ENCODE results near the gene PCDH9. TPM values are rescaled to one million over a fixed set of nuclear protein-coding genes. Genes with fewer than 3 reads are reported as not detected.

Gene PCDH9
- total RNA-seq, 1 donor from 2014 or later = 0.40 TPM

DNA sequence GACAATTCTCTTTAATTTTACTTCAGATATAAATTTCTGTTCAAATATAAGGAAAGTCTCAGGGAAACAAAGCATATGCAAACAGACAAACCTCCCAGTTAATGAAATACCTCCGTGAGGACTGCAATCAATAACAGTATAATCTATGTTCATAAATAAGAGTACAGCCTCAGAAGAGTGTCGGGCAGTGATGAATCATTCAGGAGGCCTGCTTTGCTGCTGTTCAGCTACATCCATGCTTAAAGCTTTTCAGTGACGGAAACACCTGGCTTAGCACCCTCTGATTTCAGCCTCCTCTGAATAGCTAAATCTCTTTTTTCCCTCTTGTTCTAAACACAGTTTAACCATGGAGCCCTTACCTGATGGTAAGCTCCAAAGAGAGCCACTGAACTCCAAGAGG, 69.0 kb downstream of the PCDH9 start:
- H3K4me3 ChIP-seq (ENCODE audit: low read depth, low read length) = no peak overlapping the region
- DNase-seq (ENCODE audit: low read depth) = no peak

GRCh38 chr13:67158903-67159302, 71.2 kb downstream of the PCDH9 start:
- no peak for DNase-seq (ENCODE audit: low read depth)
- no peak overlapping the region for H3K4me3 ChIP-seq (ENCODE audit: low read depth, low read length)
- TF ChIP-seq CTCF (conservative IDR thresholded peaks at IDR 0.05; ENCODE audit: low read depth, low read length) = no peak

More for the DNA sequence above, 69.0 kb downstream of the PCDH9 start:
- no peak for TF ChIP-seq CTCF (conservative IDR thresholded peaks at IDR 0.05; ENCODE audit: low read depth, low read length)

GRCh38 chr13:67156723-67157060, 73.4 kb downstream of the PCDH9 start:
- no peak for DNase-seq (ENCODE audit: low read depth)
- TF ChIP-seq CTCF (conservative IDR thresholded peaks at IDR 0.05; ENCODE audit: low read depth, low read length) = no peak
- H3K4me3 ChIP-seq (ENCODE audit: low read depth, low read length) = no peak overlapping the region

- no peak overlapping the region for H3K4me3 ChIP-seq (ENCODE audit: low read depth, low read length)
- no peak for TF ChIP-seq CTCF (conservative IDR thresholded peaks at IDR 0.05; ENCODE audit: low read depth, low read length)
- DNase-seq (ENCODE audit: low read depth) = no peak
Measured at GRCh38 chr13:67155898-67156722, 74.0 kb downstream of the PCDH9 start.

- no peak overlapping the region for H3K4me3 ChIP-seq (ENCODE audit: low read depth, low read length)
- no peak for TF ChIP-seq CTCF (conservative IDR thresholded peaks at IDR 0.05; ENCODE audit: low read depth, low read length)
- DNase-seq (ENCODE audit: low read depth) = no peak
Measured at GRCh38 chr13:67152085-67152484, 78.1 kb downstream of the PCDH9 start.

DNA sequence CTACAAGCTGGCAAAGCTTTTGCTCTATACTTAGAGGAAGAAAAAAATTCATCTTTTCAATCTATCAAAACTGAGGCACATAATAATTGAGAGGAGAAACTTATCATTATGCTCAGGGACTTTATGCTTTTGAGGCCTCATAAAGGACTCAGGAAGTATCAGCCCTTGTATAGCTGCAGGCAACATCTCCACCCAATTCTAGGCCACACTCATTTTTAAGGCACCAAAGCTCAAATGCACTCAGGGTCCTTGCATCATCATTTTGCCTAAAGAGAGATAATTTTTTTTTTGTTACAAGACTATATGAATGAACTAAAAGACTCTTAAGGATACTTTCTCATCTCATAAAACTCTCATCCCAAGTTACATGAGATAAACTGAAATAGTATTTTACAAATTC, 78.5 kb downstream of the PCDH9 start:
- DNase-seq (ENCODE audit: low read depth) = no peak
- TF ChIP-seq CTCF (conservative IDR thresholded peaks at IDR 0.05; ENCODE audit: low read depth, low read length) = no peak

GRCh38 chr13:67150608-67151007, 79.5 kb downstream of the PCDH9 start:
- H3K4me3 ChIP-seq (ENCODE audit: low read depth, low read length) = no peak overlapping the region
- no peak for DNase-seq (ENCODE audit: low read depth)
- no peak for TF ChIP-seq CTCF (conservative IDR thresholded peaks at IDR 0.05; ENCODE audit: low read depth, low read length)

More for the DNA sequence above, 78.5 kb downstream of the PCDH9 start:
- H3K4me3 ChIP-seq (ENCODE audit: low read depth, low read length) = no peak overlapping the region

All from epithelial cell of proximal tubule (primary cell).